WTC11 (cell line): ENCODE measurements around the gene OR2V1. TPM values are rescaled to one million over a fixed set of nuclear protein-coding genes. Genes with fewer than 3 reads are reported as not detected.

Experiments used
- ATAC-seq: fragments of 200-7000 bp; cut with Tn5 transposase; 2 replicates; pipeline ENCODE4 v1.10.0; 2021; ENCODE audit warnings: mild to moderate bottlenecking, moderate library complexity
- CTCF ChIA-PET: fragments of 300-600 bp; sonication (Branson Sonifier 250); formaldehyde crosslinking; loops from one replicate; lab custom pipeline; 2021; ENCODE audit warnings: antibody characterized with exemption; lab: Charles Lee
- POLR2A ChIA-PET: fragments of 350-600 bp; sonication (Branson Sonifier 250); formaldehyde crosslinking; loops from one replicate; lab custom pipeline; 2021; ENCODE audit warnings: antibody characterized with exemption; lab: Charles Lee
- DNase-seq: peaks from one replicate; pipeline ENCODE4 v3.0.0; 2021; ENCODE audit warnings: low spot score
- H3K27ac Mint-ChIP-seq: 2 replicates; pipeline ENCODE4 v1.8.0; 2021; ENCODE audit warnings: mixed read lengths
- H3K27me3 Mint-ChIP-seq: 2 replicates; pipeline ENCODE4 v1.8.0; 2021; ENCODE audit warnings: low read depth, mild to moderate bottlenecking, moderate library complexity, mixed read lengths
- H3K36me3 Mint-ChIP-seq: 2 replicates; pipeline ENCODE4 v1.8.0; 2021; ENCODE audit warnings: mixed read lengths
- H3K4me1 Mint-ChIP-seq: 2 replicates; pipeline ENCODE4 v1.8.0; 2022; ENCODE audit warnings: mixed read lengths
- H3K4me3 Mint-ChIP-seq: 2 replicates; pipeline ENCODE4 v1.8.0; 2021; ENCODE audit warnings: mild to moderate bottlenecking, moderate library complexity, mixed read lengths
- H3K9me3 Mint-ChIP-seq: 2 replicates; pipeline ENCODE4 v1.8.0; 2021; ENCODE audit warnings: mixed read lengths
- CBFB ChIP-seq: sonication (generic); formaldehyde crosslinking; IDR thresholded peaks from 2 replicates; pipeline ENCODE4 v1.8.1; 2022; ENCODE audit warnings: mild to moderate bottlenecking, low read depth, missing genetic modification reagents
- CREB1 ChIP-seq: sonication (generic); formaldehyde crosslinking; IDR thresholded peaks from 2 replicates; pipeline ENCODE4 v1.8.0; 2023; ENCODE audit warnings: mild to moderate bottlenecking, missing genetic modification reagents
- EMX1 ChIP-seq: fragments of 250-450 bp; sonication (Bioruptor Pico); IDR thresholded peaks from 2 replicates; pipeline ENCODE4 v1.8.0; 2021; ENCODE audit warnings: mild to moderate bottlenecking
- ERG ChIP-seq: fragments of 250-450 bp; sonication (Bioruptor Pico); IDR thresholded peaks from 2 replicates; pipeline ENCODE4 v1.8.0; 2021; ENCODE audit warnings: mild to moderate bottlenecking
- FOXP4 ChIP-seq: sonication (generic); formaldehyde crosslinking; IDR thresholded peaks from 2 replicates; pipeline ENCODE4 v1.8.0; 2022; ENCODE audit warnings: mild to moderate bottlenecking, missing genetic modification reagents
- MXD4 ChIP-seq: fragments of 250-450 bp; sonication (Bioruptor Pico); IDR thresholded peaks from 2 replicates; pipeline ENCODE4 v1.8.0; 2021; ENCODE audit warnings: mild to moderate bottlenecking, moderate library complexity, borderline replicate concordance
- NR1H2 ChIP-seq: sonication (generic); formaldehyde crosslinking; IDR thresholded peaks from 2 replicates; pipeline ENCODE4 v1.9.0; 2021; ENCODE audit warnings: mild to moderate bottlenecking, moderate library complexity, missing genetic modification reagents
- PRDM15 ChIP-seq: sonication (generic); formaldehyde crosslinking; IDR thresholded peaks from 2 replicates; pipeline ENCODE4 v1.8.0; 2022; ENCODE audit warnings: missing genetic modification reagents
- PRRX2 ChIP-seq: fragments of 250-450 bp; sonication (Bioruptor Pico); IDR thresholded peaks from 2 replicates; pipeline ENCODE4 v1.8.0; 2021; ENCODE audit warnings: mild to moderate bottlenecking
- SMAD3 ChIP-seq: sonication (generic); formaldehyde crosslinking; IDR thresholded peaks from 2 replicates; pipeline ENCODE4 v1.8.0; 2022; ENCODE audit warnings: missing genetic modification reagents, mild to moderate bottlenecking, borderline replicate concordance
- SOX15 ChIP-seq: fragments of 250-450 bp; sonication (Bioruptor Pico); IDR thresholded peaks from 2 replicates; pipeline ENCODE4 v1.9.0; 2021; ENCODE audit warnings: mild to moderate bottlenecking
- TEAD1 ChIP-seq: sonication (generic); formaldehyde crosslinking; IDR thresholded peaks from 2 replicates; pipeline ENCODE4 v1.8.0; 2022; ENCODE audit warnings: mild to moderate bottlenecking, missing genetic modification reagents
- ZBTB21 ChIP-seq: sonication (generic); formaldehyde crosslinking; IDR thresholded peaks from 2 replicates; pipeline ENCODE4 v1.8.1; 2023; ENCODE audit warnings: mild to moderate bottlenecking, missing genetic modification reagents, borderline replicate concordance
- ZNF121 ChIP-seq: sonication (generic); formaldehyde crosslinking; IDR thresholded peaks from 2 replicates; pipeline ENCODE4 v1.8.0; 2023; ENCODE audit warnings: missing genetic modification reagents
- ZNF423 ChIP-seq: fragments of 250-450 bp; sonication (Bioruptor Pico); IDR thresholded peaks from 2 replicates; pipeline ENCODE4 v2.1.2; 2022; ENCODE audit warnings: mild to moderate bottlenecking, moderate library complexity
- total RNA-seq: library from RNA; stranded (reverse); gene quantifications from 3 replicates; pipeline ENCODE4 v1.2.3, GENCODE V29; 2021
- TF ChIP-seq, protein P1 (sequence below): sonication (generic); formaldehyde crosslinking; IDR thresholded peaks from 2 replicates; pipeline ENCODE4 v1.8.1; 2023; ENCODE audit warnings: mild to moderate bottlenecking, moderate library complexity, missing genetic modification reagents
- TF ChIP-seq, protein P2 (sequence below): sonication (generic); formaldehyde crosslinking; IDR thresholded peaks from 2 replicates; pipeline ENCODE4 v1.8.1; 2023; ENCODE audit warnings: mild to moderate bottlenecking, missing genetic modification reagents
- TF ChIP-seq, protein P3 (sequence below): fragments of 250-450 bp; sonication (Bioruptor Pico); IDR thresholded peaks from 2 replicates; pipeline ENCODE4 v1.9.0; 2021; ENCODE audit warnings: mild to moderate bottlenecking, borderline replicate concordance

The OR2V1 gene
- total RNA-seq, 1 experiment from 2014 or later, result not detected

GRCh38 chr5:181124526-181124925, 6.4 kb downstream of the OR2V1 start:
- Mint-ChIP-seq H3K4me1 (no peaks in the 10 kb centered on the region), H3K27me3 (peaks cover 13% of the 10 kb centered on the region)
- POLR2A ChIA-PET, result no interaction called here

More at GRCh38 chr5:181124526-181124925, 6.4 kb downstream of the OR2V1 start:
- ATAC-seq (no peak), DNase-seq (no peak)
- H3K4me3 Mint-ChIP-seq, result no peak overlapping the region
- peaks cover 11% of the 10 kb centered on the region; the same call in 1 of the 2 replicates for H3K9me3 Mint-ChIP-seq
- TF ChIP-seq CREB1 (CRISPR knock-in tag) (no peak), EMX1 (no peak), FOXP4 (CRISPR knock-in tag) (no peak), CBFB (no peak), SMAD3 (CRISPR knock-in tag) (no peak), ZNF423 (no peak), SOX15 (CRISPR knock-in tag) (no peak), NR1H2 (no peak), ZBTB21 (CRISPR knock-in tag) (no peak), TEAD1 (CRISPR knock-in tag) (no peak), MXD4 (CRISPR knock-in tag) (no peak), ERG (CRISPR knock-in tag) (no peak), PRDM15 (CRISPR knock-in tag) (no peak), PRRX2 (CRISPR knock-in tag) (no peak), ZNF121 (CRISPR knock-in tag) (no peak)
- TF ChIP-seq, protein P1, sequence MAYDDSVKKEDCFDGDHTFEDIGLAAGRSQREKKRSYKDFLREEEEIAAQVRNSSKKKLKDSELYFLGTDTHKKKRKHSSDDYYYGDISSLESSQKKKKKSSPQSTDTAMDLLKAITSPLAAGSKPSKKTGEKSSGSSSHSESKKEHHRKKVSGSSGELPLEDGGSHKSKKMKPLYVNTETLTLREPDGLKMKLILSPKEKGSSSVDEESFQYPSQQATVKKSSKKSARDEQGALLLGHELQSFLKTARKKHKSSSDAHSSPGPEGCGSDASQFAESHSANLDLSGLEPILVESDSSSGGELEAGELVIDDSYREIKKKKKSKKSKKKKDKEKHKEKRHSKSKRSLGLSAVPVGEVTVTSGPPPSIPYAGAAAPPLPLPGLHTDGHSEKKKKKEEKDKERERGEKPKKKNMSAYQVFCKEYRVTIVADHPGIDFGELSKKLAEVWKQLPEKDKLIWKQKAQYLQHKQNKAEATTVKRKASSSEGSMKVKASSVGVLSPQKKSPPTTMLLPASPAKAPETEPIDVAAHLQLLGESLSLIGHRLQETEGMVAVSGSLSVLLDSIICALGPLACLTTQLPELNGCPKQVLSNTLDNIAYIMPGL (CRISPR knock-in tag), result no peak
- TF ChIP-seq, protein P2, sequence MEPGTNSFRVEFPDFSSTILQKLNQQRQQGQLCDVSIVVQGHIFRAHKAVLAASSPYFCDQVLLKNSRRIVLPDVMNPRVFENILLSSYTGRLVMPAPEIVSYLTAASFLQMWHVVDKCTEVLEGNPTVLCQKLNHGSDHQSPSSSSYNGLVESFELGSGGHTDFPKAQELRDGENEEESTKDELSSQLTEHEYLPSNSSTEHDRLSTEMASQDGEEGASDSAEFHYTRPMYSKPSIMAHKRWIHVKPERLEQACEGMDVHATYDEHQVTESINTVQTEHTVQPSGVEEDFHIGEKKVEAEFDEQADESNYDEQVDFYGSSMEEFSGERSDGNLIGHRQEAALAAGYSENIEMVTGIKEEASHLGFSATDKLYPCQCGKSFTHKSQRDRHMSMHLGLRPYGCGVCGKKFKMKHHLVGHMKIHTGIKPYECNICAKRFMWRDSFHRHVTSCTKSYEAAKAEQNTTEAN (CRISPR knock-in tag), result no peak
- TF ChIP-seq, protein P3, sequence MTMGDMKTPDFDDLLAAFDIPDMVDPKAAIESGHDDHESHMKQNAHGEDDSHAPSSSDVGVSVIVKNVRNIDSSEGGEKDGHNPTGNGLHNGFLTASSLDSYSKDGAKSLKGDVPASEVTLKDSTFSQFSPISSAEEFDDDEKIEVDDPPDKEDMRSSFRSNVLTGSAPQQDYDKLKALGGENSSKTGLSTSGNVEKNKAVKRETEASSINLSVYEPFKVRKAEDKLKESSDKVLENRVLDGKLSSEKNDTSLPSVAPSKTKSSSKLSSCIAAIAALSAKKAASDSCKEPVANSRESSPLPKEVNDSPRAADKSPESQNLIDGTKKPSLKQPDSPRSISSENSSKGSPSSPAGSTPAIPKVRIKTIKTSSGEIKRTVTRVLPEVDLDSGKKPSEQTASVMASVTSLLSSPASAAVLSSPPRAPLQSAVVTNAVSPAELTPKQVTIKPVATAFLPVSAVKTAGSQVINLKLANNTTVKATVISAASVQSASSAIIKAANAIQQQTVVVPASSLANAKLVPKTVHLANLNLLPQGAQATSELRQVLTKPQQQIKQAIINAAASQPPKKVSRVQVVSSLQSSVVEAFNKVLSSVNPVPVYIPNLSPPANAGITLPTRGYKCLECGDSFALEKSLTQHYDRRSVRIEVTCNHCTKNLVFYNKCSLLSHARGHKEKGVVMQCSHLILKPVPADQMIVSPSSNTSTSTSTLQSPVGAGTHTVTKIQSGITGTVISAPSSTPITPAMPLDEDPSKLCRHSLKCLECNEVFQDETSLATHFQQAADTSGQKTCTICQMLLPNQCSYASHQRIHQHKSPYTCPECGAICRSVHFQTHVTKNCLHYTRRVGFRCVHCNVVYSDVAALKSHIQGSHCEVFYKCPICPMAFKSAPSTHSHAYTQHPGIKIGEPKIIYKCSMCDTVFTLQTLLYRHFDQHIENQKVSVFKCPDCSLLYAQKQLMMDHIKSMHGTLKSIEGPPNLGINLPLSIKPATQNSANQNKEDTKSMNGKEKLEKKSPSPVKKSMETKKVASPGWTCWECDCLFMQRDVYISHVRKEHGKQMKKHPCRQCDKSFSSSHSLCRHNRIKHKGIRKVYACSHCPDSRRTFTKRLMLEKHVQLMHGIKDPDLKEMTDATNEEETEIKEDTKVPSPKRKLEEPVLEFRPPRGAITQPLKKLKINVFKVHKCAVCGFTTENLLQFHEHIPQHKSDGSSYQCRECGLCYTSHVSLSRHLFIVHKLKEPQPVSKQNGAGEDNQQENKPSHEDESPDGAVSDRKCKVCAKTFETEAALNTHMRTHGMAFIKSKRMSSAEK (CRISPR knock-in tag), result no peak
- TF ChIP-seq, all 79 proteins: peak for 0
- CTCF ChIA-PET, result no interaction called here
- Mint-ChIP-seq H3K36me3 (no peaks in the 10 kb centered on the region), H3K27ac (no peak overlapping the region)
